Glomerular visceral epithelial cell (primary cell): ENCODE measurements around the gene PRR20G.

Experiments
- DNase-seq: peaks from one replicate; pipeline ENCODE4 v3.0.0-alpha.2; 2016; ENCODE audit errors: extremely low spot score

PRR20G gene

DNA sequence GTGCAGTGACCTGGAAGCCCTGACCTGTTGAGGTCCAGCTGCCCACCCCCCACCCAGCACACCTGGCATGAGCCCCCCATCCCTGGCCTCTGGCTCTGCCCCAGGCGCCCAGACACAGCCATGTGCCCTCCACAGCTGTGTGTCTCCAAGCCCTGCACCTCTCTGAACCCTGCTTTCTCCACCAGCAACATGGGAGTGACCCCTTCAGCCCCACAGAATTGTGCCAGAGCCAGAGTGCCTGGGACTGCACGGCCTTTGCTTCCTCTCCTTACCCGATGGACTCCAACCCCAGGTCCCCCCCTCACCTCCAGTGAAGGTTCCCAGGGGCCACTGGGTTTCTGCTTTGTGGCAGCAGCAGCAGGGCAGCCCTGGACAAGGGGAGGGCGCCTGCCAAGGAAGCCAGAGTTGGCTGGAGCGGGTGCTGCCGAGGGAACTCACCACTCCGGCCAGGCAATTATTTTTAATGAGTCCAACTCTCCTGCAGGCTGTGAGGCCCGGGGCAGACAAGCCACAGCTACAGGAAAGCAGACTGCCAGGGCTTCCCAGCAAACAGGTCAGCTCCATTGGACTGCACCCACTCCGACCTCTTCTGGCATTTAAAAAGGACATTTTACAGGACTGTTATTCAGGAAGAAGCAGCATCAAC, 24.1 kb downstream of the PRR20G start:
- no peak for DNase-seq

DNA sequence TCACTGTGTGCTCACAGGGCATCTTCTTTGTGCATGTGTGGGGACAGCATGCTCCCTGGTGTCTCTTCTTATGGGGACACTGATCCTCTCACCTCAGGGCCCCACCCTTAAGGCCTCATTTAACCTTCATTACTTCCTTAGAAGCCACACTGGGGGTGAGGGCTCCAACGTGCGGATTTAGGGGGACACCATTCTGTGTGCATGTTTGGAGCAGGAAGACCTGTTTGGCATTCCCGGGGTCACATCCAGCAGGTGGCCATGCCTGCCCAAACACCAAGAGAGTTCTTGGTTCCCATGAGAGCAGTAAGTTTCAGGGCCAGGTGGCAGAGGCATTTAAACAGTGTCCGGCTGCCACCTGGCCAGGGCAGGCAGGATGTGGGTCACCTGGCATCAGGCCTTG, 24.8 kb downstream of the PRR20G start:
- no peak for DNase-seq

DNA sequence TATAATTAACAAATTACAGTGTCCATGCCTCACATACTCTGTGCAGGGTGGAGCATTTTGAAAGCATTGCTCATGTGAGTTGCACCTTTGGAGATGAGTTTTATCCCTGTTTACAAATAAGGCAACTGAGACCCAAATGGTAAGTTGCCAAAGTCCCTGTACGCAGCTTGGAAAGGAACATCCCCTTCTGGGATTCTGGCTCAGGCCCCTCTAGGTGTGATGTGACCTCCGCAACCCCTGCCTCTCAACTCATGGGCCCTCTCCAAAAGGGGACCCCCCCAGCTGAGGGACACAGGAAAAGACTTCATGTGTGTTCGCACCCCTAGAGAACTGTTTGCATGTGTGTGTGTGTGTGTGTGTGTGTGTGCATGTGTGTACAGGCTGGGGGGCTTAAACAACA, 25.3 kb downstream of the PRR20G start:
- DNase-seq: no peak

DNA sequence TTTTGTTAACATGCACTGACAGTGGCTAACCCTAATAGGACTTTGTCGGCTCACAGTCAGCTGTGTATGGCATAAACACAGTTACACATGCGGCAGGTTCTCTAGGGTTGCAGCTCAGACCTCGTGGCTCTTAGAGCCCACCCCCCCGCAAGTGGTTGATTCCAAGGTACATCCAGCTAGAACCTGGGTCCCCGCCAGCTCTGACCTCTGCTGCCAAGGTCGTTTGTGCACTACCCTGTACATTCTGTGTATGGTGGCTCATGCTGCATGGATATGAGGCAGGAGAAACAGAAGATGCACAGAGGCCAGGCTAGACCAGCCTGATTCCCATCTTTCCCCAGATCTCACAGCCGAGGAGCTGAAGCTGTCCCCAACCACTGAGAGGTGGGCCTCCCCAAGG, 25.9 kb downstream of the PRR20G start:
- DNase-seq: no peak

DNA sequence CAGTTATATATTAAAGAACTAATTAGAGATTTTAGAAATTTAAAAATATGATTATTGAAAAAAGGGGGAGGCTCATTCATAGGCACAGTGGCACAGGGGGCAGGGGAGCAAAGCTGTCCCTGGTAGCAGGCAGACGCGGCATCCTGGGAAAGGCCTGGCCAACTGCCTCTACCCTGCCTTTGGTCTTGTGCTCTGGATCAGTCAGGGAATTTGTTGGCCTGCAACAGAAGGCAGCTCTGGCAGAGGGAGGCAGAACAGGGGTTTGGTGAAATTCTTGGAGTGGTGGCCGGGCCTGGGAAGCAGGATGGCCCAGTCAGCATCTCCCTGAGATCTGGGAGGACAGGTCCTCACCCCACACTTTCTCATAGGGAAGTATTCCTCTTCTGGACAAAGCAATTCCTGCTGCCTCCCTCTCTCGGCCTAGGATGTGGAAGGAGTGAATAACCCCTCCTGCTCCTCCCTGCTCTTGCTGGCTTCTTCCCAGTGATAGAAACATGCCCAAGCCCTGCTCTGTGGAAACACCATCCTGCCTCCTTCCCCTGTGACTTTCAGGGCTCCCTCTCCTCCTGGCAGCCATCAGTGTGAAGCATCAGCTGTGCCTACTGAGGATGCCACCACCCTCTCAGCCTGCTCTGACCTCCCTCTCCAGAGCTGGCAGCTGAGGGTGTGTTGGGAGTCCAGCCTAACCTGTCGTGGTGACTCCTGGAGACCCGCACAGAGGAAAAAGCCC, 26.9 kb downstream of the PRR20G start:
- no peak for DNase-seq

DNA sequence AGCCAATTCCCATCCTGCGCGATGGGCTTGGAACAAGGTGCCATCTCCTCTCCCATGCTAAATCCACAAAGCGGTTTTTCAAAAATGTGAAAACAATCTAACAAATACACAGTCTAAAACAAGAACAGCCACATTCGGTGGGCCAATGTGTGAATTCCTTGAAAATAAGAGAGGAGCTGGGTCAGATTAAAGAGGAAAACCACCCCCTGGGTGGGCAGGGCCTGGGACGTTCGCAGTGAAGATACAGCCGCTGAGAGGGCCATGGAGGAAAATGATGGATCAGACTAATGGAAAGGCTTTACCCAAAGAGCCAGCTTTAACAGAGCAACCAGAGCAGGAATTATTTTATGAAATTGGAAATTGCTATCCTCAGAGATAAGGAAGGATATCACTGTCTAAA, 27.4 kb downstream of the PRR20G start:
- DNase-seq: no peak

DNA sequence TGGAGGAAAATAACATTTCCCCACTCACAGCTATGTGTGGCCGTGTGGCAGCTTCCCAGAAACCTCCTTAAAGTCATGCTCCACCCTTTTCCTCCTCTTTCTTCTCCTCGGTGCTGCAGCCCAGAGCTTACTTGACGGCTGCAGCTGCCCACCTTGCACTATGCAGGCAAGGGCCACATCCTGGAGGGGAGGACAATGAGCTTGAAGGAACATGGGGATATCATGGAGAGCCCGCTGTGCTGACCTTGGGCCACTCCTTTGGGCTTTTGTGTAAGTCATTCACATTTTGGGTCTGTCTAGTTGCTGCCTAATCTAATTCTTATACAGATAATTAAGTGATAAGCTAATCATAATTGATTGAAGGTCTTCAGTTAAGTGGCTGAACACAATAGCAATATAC, 28.0 kb downstream of the PRR20G start:
- DNase-seq: no peak

DNA sequence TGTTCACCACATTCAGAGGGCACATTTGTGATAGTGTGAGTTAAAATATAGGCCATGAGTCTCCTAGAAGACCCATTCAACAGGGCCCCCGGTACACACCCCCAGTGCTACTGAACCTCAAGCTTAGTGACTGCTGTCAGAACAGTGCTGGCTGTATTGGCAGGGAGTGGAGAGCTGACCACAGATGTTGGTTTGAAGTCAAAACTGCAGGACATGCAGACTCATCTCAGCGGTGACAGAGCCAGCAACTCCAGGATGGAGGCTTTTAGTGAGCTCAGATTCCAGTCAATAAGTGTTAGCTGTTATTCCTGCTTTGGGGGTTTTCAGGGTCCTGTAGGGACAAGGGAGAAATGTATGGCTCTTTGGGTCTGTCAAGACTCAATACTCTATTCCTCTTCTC, 29.1 kb downstream of the PRR20G start:
- DNase-seq: no peak

DNA sequence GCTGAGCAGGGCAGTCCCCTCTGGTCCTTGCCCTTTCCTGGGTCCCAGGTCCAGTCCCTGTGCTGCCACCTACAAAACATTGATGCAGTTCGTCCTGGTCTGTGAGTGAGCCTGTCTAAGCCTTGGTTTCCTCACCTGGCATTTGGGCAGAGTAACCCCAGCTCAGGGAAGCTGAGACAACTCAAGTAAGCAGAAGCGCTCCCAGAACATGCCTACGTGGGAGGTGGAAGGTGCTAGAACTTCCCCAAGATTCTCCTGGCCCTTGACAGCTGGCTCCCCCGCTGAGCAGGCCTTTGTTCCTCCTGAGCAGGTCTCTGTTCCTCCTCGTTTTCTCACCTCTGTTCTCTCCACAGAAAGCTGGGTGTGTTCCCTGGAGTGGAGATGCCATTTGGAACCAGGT, 30.5 kb downstream of the PRR20G start:
- DNase-seq: no peak

DNA sequence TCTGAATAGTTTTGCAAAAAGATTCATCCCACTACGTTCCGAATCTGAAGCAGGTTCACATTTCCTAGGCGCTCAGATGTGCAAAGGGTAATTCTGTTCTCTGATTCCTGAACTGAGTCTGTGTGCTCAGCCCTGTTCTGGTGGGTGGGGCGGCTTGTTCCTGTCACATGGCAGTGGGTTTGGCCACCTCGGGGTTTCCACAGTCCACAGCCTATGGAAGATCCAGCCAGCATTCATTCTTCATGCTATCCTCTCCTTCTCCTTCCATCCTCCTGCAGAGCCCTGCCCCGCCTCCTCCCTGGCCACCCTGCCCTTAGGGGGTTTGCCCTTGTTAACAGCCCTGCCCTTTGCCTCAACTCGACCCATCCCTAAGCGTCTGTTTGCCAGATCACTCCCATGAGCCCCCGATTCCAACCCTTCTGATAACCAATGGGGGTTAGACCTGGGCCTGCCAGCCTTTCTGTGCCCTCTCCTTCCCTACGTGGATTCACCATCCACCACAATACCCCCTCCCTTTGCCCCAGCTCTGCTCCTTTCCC, 31.0 kb downstream of the PRR20G start:
- no peak for DNase-seq

DNA sequence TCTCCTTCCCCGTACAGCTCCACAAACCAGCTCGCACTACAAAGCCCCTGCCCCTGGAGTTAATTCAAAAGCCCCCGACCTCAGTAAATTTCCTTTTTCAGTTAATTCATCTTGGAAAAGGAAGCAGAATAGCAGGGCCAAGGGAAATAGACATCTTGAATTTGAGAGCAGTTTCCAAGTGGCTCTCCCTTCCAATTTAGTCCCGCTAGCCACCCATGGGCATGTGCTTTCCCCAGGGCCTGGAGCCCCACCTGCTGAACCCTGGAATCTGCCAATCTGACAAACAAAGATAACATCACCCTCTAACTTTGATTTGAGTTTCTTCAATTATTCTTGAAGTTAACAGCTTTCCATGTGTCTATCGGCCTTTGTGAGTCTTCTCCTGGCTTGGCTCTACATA, 31.7 kb downstream of the PRR20G start:
- no peak for DNase-seq

DNA sequence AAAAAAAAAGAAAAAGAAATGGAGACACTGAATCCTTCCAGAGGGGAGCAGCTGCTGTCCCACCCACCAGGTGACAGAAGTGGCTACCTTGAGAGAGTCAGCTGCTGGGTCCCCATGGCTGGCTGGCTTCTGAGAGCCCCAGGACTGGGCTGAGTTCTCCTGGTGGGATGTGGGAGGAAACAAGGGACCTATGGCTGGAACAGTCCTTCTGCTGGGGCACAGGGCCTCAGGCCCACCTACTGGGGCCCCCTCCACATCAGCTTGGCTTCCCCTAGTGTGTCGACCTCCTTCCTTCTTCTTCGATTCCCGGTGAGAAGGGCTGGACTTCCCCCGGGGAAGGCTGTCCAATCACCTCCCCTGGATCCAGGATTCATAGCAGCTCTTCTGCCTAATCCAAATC, 32.3 kb downstream of the PRR20G start:
- no peak for DNase-seq

DNA sequence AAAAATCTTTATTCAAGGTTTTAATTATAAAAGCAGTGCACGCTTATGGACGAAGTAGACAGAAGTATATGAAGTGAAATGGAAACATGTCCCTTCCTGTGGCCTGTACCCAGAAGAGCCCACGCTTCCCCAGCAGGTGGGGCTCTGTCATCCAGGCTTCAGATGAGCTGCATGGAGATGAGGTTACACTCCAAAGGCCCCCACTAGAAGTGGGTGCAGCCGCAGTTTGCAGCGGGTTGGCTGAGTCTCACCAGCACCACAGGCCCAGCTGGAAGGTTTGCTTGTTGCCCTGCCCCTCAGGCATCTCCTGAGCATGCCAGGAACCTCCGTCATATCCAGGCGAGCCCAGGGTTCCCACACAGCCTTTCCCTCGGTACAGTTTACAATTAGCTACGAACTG, 33.1 kb downstream of the PRR20G start:
- DNase-seq: peak; percentile 9

DNA sequence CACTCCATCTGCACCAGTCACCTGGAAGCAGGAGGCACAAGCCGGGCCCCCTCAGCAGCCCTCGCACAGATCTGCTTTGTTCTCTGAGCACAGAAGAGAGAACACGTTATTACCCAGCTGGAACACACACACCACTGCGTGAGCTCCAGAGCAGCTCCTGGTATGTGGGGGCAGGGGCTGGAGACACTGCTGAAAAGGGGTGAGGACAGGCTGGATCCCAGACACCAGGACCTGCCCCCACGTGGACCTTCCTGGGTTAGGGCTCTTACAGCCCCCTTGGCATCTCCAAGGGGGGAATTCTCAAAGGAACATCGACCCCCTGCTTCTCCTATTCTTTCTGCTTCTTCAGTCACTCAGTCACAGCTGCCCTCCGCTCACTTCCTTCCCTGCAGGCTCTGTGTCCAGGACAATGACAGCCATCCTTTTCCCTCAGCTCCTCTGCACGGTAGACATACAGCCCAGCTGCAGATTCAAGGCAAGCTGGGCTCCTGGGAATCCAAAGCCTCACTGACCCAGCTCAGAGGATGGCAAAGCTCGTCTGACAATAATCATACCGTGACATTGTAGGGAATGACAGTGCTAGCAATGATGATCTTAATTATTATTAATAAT, 33.7 kb downstream of the PRR20G start:
- no peak for DNase-seq

DNA sequence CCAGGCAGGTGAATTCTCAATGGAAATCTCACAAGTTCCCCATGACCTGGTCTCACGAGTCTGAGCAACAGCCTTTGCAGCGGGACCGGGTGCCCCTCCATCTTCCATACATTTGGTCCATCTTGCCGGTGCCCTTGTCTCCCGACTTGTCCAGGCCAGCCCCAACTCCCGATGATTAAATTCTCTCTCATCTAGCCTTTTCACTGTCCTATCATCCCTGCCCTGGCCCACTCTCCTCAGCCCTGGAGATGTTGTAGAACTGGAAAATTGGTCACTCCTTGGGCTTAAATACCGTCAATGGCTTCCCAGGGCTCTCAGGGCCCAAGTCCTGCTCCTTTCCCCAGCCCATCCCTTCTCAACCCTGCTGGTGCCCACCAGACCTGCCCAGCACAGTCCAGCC, 34.4 kb downstream of the PRR20G start:
- DNase-seq: no peak

DNA sequence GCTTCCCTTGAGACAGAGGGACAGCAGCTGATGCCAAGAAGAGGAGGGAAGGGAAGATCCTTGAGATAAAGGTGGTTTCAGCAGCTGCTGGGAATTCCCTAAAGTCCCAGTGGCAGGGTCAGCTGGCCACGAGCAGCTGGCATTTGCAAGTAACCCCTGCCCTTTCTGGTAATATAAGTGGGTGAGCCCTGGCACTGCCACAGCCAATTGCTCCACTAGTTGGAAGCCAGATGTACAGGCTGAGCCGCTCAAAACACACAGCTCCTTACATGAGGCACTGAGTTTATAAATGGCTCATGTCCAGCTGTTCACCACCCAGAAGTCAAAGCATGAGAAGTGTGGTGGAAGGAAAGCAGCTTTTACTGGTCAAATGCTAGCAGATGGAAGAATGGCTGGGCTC, 35.4 kb downstream of the PRR20G start:
- DNase-seq: no peak

DNA sequence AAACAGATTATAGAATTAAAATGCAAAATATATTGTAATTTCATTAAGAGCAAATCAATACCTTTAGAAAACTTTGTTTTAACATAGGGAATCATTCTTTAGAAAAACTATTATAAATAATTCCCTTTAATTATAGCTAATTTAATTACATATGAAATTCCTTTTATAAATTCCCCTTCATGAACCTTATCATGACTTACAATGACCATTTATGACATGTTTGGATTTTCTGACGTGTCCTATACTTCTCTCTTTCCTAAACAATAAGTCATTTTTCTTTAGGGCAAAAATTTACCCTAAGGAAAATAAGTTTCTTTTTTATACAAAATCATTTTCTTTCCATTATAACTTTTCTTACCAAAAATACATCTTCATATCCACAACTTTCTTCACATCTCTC, 37.8 kb downstream of the PRR20G start:
- DNase-seq: no peak

DNA sequence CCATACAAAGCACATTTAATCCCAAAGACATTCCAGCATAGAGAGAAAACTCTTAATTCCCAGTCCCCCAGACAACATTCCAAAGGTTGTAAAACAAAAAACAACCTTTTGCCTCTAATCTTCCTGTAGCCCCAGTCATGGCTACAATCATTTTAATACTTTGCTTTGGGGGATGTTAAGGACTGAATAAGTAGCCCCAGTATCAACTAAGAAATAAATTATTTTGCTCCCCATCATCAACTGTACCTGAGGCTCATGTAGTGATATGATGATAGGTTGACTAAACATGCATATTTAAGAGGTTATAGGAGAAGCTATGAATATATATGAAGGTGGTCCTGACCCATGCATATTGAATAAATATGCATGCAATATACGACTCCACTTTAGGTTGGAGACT, 40.6 kb downstream of the PRR20G start:
- DNase-seq: no peak

DNA sequence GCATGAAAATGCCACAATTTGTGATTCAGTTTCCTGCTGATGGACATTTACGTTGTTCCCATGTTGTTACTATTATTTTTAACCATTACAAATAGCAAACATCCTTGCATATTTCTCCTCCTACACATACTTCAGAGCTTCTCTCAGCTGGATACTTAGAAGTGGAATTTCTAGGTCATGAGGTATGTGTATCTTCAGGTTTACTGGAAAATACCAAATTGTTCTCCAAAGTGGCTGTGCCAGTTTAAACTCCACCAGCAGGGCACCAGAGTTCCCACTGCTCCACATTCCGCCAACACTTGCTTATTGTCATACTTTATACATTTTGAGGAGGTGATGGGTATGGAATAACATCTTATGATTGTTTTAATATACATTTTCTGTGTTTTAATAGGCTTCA, 49.2 kb downstream of the PRR20G start:
- no peak for DNase-seq

DNA sequence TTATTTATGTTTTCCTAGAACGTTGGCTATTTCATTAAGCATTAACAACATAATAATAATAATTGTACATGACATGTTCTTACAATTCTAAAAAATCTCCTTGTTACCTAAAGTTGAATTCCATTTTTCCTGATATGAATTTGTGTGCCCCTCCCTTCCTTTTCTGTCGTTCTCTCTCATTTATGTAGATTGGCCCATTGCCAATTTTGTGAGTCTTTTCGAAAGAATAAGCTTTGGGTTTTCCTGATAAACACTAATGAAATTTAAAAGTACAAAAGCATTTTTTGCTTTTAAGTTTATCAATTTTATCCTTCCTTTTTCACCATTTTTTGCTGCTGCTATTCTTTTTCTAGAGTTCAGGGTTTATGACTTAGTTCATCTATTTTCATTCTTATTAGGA, 50.0 kb downstream of the PRR20G start:
- no peak for DNase-seq

DNA sequence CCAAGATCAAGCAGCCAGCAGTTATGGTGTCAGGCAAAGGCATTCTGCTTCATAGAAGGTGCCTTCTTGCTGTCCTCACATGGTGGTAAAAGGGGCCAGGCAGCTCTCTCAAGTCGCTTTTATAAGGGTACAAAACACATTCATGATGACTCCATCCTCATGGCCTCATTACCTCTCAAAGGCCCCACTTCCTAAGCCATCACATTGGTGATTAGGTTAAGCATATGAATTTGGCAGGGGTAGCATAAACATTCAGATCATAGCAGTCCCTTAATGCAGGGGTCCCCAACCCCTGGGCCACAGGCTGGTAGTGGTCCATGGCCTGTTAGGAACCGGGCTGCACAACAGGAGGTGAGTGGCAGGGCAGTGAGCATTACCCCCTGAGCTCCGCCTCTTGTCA, 52.1 kb downstream of the PRR20G start:
- DNase-seq: no peak

DNA sequence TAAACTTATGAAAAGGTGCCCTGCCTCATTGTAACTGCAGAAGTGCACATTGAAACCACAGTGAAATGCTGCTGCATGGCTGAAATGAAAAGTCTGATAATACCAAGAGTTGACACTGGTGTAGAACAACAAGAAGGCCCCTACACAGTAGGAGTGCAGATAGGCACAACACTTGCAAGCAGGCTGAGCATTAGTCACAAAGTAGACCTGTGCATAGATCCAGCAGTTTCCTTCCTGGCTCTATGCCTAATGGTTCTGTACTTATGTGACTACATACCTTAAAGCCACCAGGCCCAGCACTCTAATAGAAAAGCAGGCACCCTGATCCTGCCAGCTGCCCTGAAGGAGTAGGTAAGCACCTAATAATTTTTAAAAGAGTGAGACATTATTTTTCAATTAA, 53.1 kb downstream of the PRR20G start:
- DNase-seq: no peak
